Left lung (tissue), 10 donors: Measurements from ENCODE around the gene SORCS3. TPM values are rescaled to one million over a fixed set of nuclear protein-coding genes. Genes with fewer than 3 reads are reported as not detected.

Experiments
- ATAC-seq: fragments of 200-7000 bp; cut with Tn5 transposase; one replicate; pipeline ENCODE4 v1.9.1; 2020; ENCODE audit warnings: moderate library complexity
- DNase-seq, 4 donors: peaks; one replicate each; pipeline ENCODE4 v3.0.0-alpha.2; 2013 to 2020
- H3K27ac ChIP-seq, 2 donors: fragments of 200-600 bp; sonication (generic) in 1 of 2; one replicate each; pipeline versions ENCODE4 v1.5.0 to v1.8.0; 2020 to 2021
- H3K27me3 ChIP-seq, 2 donors: fragments of 200-600 bp; sonication (generic) in 1 of 2; one replicate each; pipeline versions ENCODE4 v1.5.0 to v1.8.0; 2020 to 2021
- H3K36me3 ChIP-seq, 2 donors: fragments of 200-600 bp; sonication (generic) in 1 of 2; one replicate each; pipeline versions ENCODE4 v1.5.0 to v1.8.0; 2020 to 2021
- H3K4me1 ChIP-seq, 2 donors: fragments of 200-600 bp; one replicate each; pipeline ENCODE4 v1.8.0; 2021
- H3K4me3 ChIP-seq, 2 donors: fragments of 200-600 bp; sonication (generic) in 1 of 2; one replicate each; pipeline versions ENCODE4 v1.5.0 to v1.8.0; 2020 to 2021; ENCODE audit warnings: mild to moderate bottlenecking in 1 of 2
- H3K9me3 ChIP-seq, 2 donors: fragments of 200-600 bp; sonication (generic) in 1 of 2; one replicate each; pipeline versions ENCODE4 v1.5.0 to v1.8.0; 2020 to 2021
- CTCF ChIP-seq, 2 donors: fragments of 200-600 bp; sonication (generic) in 1 of 2; IDR thresholded peaks; one replicate each; pipeline versions ENCODE4 v1.5.0 to v1.8.0; 2021; ENCODE audit warnings: antibody characterized with exemption in 2 of 2
- intact Hi-C, 2 donors: fragments of 100-400 bp; cut with DNase I; formaldehyde crosslinking; loops; one replicate each; pipeline versions ENCODE4 v1.11.2 to v1.14.2; 2022
- polyA plus RNA-seq, 6 donors: library from polyadenylated mRNA; unstranded; fragments of 120-200 nt; gene quantifications; one replicate each; pipeline ENCODE4 v1.2.1, GENCODE V29; 2013; ENCODE audit not compliant: insufficient read length in 6 of 6
- total RNA-seq, 2 donors: library from RNA; stranded (reverse); fragmentation: NEBNext Ultra II Directional; extraction: Animal tissue kit (Norgen Biotek cat#: 25700); gene quantifications; one replicate each; pipeline ENCODE4 v1.2.1, GENCODE V29; 2021
- donor health status: DM: no; HTN: yes; CAD: no.
- donor health status: DM: no; HTN: no; CAD: no.

The SORCS3 gene
- total and polyA plus RNA-seq, 8 donors, result 0.05 to 0.24 (median 0.06) TPM; not detected in 2

GRCh38 chr10:104622175-104622574 is 18.9 kb upstream of the SORCS3 start:
- no peak overlapping the region for H3K4me3 ChIP-seq
- H3K27ac ChIP-seq, result no peak overlapping the region
- no peak for DNase-seq
- no peaks in the 10 kb centered on the region for H3K4me1 ChIP-seq
- no peaks in the 10 kb centered on the region for H3K9me3 ChIP-seq
- H3K36me3 ChIP-seq, result no peaks in the 10 kb centered on the region
- no peak for TF ChIP-seq CTCF (IDR thresholded peaks at IDR 0.05)
- no peak for ATAC-seq
- intact Hi-C loops, result no loop called here
- peaks cover 0 to 29% of the 10 kb centered on the region in 2 donors for H3K27me3 ChIP-seq

- ATAC-seq (peak; percentile 47), DNase-seq (no peak)
- H3K4me3 ChIP-seq, result no peak overlapping the region
- no peaks in the 10 kb centered on the region for H3K9me3 ChIP-seq
- H3K36me3 ChIP-seq, result no peaks in the 10 kb centered on the region
- peaks cover 0 to 29% of the 10 kb centered on the region in 2 donors for H3K27me3 ChIP-seq
- no peaks in the 10 kb centered on the region for H3K4me1 ChIP-seq
- no peak for TF ChIP-seq CTCF (IDR thresholded peaks at IDR 0.05)
- no peak overlapping the region for H3K27ac ChIP-seq
- intact Hi-C loops, result no loop called here
These were observed 18.4 kb upstream of the SORCS3 start for GRCh38 chr10:104622598-104623209.

GRCh38 chr10:104630731-104631130 is 10.4 kb upstream of the SORCS3 start:
- no peak overlapping the region for H3K27ac ChIP-seq
- no peak for TF ChIP-seq CTCF (IDR thresholded peaks at IDR 0.05)
- DNase-seq (peak in 1 of 4 donors; percentile 72), ATAC-seq (no peak)
- H3K36me3 ChIP-seq, result no peaks in the 10 kb centered on the region
- no peaks in the 10 kb centered on the region for H3K9me3 ChIP-seq
- intact Hi-C loops, result no loop called here
- no peaks in the 10 kb centered on the region for H3K4me1 ChIP-seq
- H3K27me3 ChIP-seq, result peaks cover 0 to 39% of the 10 kb centered on the region in 2 donors
- H3K4me3 ChIP-seq, result no peak overlapping the region

GRCh38 chr10:104631946-104632345 is 9.1 kb upstream of the SORCS3 start:
- no peak overlapping the region for H3K27ac ChIP-seq
- no peaks in the 10 kb centered on the region for H3K9me3 ChIP-seq
- intact Hi-C loops, result no loop called here

More at GRCh38 chr10:104631946-104632345, 9.1 kb upstream of the SORCS3 start:
- Histone ChIP-seq H3K36me3 (no peaks in the 10 kb centered on the region), H3K4me1 (no peaks in the 10 kb centered on the region), H3K4me3 (no peak overlapping the region), H3K27me3 (peaks cover 0 to 52% of the 10 kb centered on the region in 2 donors)
- no peak for TF ChIP-seq CTCF (IDR thresholded peaks at IDR 0.05)
- ATAC-seq (no peak), DNase-seq (no peak)
